T47D (cell line): ENCODE results near the gene CD276.
A peak's percentile ranks its signal among the peaks of the same experiment; 100 is the strongest.
"Not testable (repeated sequence)": the region's sequence is repeated elsewhere in the genome, so short reads cannot be mapped to it uniquely, and the experiment has no call there.

ENCODE experiments used
- DNase-seq, 2 experiments: peaks; one replicate each; pipeline versions ENCODE4 v3.0.0 to v3.0.0-alpha.2; 2011 to 2012; ENCODE audit warnings: low read depth in 1 of 2, low spot score in 1 of 2
- JUND ChIP-seq: IDR thresholded peaks from 2 replicates; pipeline ENCODE4 v1.6.1; 2012; ENCODE audit warnings: low read depth
- in situ Hi-C: cut with HindIII; loops from 2 replicates; pipeline ENCODE4 v1.10.0; 2016; ENCODE audit warnings: low sequenced_read_pairs, low pct_unique_long_range_greater_than_20kb

The CD276 gene

DNA sequence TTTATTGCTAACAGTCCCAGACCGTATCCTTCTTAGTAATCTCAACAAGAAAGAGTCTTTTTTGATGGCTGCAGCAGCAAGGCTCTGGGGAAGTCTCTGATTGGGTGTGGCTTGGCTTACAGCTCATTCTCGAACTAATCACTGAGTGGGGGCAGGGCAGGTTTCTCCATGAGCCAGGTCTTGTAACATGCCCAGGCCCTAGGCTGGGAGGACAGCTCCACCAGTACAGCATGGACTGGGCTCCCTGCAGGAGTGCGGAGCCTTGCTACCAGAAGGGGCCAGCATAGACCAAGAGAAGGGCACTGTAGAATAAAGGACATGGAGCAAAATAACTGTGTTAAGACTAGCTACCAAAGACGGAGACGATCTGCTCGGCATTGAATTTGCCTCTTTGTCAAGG, 7.2 kb downstream of the CD276 start:
- no peak for TF ChIP-seq JUND
- DNase-seq: no peak
- in situ Hi-C loops: no loop called here

DNA sequence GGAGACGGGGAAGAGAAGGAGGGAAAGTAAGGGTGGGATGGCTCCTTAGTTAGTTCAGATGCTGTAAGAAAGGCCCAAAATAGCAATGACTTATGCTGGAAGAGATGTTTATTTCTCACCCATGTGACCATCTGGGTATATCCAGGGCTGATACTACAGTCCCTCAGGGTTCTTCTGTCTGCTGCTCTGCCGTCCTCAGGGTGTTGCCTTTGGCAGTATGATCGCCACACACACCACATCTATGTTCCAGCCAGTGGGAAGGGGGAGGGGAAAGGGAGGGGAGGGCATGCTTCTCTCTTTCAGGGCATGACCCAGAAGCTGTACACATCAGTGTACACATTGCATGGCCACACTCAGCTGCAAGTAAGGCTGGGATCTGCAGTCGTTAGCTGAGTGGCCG, 10.2 kb downstream of the CD276 start:
- TF ChIP-seq JUND: no peak
- DNase-seq: no peak
- in situ Hi-C loops: no loop called here

DNA sequence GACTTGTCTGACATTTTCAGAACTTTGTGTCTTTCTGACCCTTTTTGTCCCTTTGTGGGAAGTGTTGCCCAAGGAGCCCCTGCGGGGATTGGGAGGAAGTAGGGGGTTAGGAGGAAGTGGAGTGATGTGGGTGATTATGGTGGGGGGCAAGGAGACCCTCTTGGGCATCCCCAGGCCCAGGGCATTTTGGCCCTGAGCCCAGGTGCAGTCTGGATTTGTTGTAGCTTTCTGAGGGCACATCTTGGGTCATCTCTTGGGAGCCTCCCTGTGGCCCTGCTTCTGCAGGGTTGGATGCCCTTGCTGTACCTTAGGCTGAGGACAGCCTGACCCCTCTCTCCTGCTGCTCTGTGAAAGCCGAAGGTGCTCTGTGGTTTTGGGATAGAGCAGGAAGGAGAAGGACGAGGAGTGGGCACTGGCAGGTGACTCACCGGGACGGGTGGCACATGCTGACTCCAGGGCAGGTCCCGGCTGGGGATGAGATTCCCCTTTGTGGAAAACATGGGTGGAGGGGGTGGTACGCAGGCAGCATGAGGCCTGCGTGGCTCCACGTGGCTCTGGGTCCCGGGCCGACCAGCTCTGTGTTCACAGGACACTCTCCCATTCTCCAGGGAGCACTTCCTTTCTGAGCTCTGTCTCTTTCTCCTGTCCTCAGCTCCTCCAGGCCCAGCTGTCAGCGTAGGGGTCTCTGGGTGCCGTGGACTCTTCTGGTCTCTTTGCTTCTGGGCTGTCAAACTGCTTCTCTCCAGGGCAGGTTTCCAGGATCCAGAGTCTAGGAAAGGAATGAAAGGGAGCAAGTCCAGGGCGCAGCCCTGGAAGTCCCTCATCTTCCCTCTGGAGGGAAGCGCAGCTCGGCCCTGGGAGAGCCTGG, 11.8 kb downstream of the CD276 start:
- TF ChIP-seq JUND: no peak
- DNase-seq: no peak
- in situ Hi-C loops: no loop called here

- in situ Hi-C loops: no loop called here
- TF ChIP-seq JUND: no peak
These were observed 12.4 kb downstream of the CD276 start for GRCh38 chr15:73696641-73697001.

DNA sequence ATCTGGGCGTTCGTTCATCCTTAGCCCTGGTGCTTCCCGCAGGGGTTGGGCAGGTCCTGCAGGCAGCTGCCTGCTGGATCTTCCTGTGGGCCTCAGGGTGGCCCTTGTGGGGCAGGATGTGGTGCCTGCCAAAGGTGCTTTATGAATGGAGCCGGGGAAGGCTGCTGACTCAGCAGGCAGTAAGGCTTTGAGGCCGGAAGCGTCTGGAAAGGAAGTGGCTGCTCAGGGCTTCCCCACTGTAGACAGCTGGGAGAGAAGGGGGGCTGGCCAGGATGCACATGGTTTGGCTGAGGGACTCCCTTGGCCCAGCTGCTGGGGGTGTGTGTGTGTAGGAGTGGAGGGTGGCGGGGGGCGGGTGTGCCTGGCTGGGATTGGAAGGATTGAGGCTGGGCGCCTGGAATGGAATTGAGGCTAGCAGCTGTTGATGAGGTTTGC, 12.9 kb downstream of the CD276 start:
- in situ Hi-C loops: no loop called here

More at GRCh38 chr15:73696641-73697001, 12.4 kb downstream of the CD276 start:
- no peak for DNase-seq

GRCh38 chr15:73699249-73700040, 15.3 kb downstream of the CD276 start:
- in situ Hi-C loops: no loop called here
- DNase-seq: no peak
- TF ChIP-seq JUND: no peak

More for the DNA sequence above, 12.9 kb downstream of the CD276 start:
- DNase-seq: no peak
- no peak for TF ChIP-seq JUND

GRCh38 chr15:73700041-73700842, 16.1 kb downstream of the CD276 start:
- in situ Hi-C loops: no loop called here
- DNase-seq: peak; percentile 62 to 86
- TF ChIP-seq JUND: no peak

GRCh38 chr15:73702311-73703239, 18.4 kb downstream of the CD276 start:
- in situ Hi-C loops, DNase-seq: not testable (repeated sequence)

DNA sequence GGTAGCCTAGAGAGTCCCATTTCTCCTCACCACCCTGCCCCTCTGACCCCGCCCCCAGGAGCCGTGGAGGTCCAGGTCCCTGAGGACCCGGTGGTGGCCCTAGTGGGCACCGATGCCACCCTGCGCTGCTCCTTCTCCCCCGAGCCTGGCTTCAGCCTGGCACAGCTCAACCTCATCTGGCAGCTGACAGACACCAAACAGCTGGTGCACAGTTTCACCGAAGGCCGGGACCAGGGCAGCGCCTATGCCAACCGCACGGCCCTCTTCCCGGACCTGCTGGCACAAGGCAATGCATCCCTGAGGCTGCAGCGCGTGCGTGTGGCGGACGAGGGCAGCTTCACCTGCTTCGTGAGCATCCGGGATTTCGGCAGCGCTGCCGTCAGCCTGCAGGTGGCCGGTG, 19.4 kb downstream of the CD276 start:
- DNase-seq, in situ Hi-C loops: not testable (repeated sequence)

GRCh38 chr15:73704142-73704868, 20.1 kb downstream of the CD276 start:
- DNase-seq, in situ Hi-C loops: not testable (repeated sequence)
